Vagina (tissue), 2 donors: ENCODE data around the gene NOL4L.

Source experiments
- CTCF ChIP-seq, 3 experiments: fragments of 450-650 bp in 2 of 3; fragments of 200-600 bp in 1 of 3; sonication (generic) in 1 of 3; IDR thresholded peaks; one replicate each; pipeline ENCODE4 v1.5.1; 2017 to 2019; ENCODE audit warnings: antibody characterized with exemption in 3 of 3, mild to moderate bottlenecking in 2 of 3, moderate library complexity in 2 of 3
- POLR2A ChIP-seq, 2 donors: fragments of 450-650 bp; IDR thresholded peaks; one replicate each; pipeline ENCODE4 v1.6.1; 2017; ENCODE audit warnings: antibody characterized with exemption in 2 of 2, mild to moderate bottlenecking in 2 of 2, moderate library complexity in 2 of 2

GRCh38 chr20:32465092-32465900, 119.8 kb downstream of the NOL4L start:
- TF ChIP-seq POLR2A (IDR thresholded peaks at IDR 0.05): no peak
- TF ChIP-seq CTCF (IDR thresholded peaks at IDR 0.05): no peak
